Dermis blood vessel endothelial cell (primary cell): ENCODE measurements around the gene ALG3. TPM values are rescaled to one million over a fixed set of nuclear protein-coding genes. Genes with fewer than 3 reads are reported as not detected.
A peak's percentile ranks its signal among the peaks of the same experiment; 100 is the strongest.

Source experiments
- DNase-seq: peaks from one replicate; pipeline ENCODE4 v3.0.0; 2010
- total RNA-seq: library from RNA; depleted of rRNA; stranded (reverse); fragments of >200 nt; gene quantifications from 2 replicates; pipeline ENCODE4 v1.2.3, GENCODE V29; 2014

ALG3 gene
- total RNA-seq, 1 donor from 2014 or later, result 36.8 TPM

DNA sequence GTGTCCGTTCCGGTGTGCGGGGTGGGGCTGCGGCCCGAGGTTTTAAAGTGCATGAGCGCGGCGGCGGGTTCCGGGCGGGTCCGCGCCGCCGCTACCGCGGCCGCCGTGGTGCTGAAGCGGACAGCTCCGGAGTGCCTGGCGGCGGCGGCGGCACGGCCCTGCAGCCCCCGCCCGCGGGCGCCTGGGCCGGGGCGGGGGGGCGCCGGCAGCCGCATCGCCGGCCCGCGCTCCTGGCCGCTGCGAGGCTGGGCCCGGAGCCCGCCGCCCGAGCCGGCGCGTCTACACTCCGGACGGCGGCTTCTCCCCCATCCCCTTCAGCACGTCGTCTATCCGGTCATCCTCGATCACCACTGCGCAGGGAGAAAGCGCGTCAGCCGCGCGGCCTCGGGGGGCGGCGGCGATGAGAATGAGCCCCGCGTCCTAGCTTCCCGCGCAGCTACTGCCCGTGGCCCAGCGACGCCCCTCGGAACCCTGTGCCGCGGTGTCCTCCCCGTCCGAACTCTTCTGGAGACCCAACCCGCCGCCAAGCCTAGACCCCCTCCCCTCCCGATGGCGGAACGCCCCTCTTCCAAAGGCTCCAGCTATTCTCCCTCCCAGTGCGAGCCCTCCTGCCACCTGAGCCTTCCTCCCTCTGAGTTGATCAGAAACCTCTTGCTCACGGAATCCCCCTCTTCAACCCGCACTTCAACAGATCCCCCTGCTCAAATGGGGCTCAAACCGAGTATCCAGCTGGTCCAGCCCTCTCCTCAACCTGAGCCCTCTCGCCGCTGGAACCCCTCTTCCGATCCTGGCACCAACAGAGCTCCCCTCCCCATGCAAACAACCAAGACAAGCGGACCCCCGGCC is 11.3 kb upstream of the ALG3 start:
- peak; percentile 55 for DNase-seq

GRCh38 chr3:184259396-184259877 is 10.7 kb upstream of the ALG3 start:
- no peak for DNase-seq

DNA sequence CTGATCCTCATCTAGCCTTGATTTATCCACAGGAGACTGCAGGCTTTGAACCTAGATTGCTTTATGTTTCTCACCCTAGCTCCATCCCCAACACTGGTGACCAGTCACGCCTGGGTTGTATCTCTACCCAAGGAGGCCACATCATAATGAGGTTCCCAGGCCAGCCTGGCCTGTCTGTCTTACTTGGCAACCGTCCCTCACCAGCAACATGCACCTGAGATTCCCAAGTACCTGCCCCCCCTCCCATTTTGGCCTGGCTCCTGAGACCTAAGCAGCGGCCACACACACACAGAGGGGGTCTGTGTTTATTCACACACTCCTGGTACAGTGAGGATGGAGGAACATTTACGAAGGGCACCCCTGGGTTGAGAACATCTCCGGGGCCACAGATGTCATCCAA is 10.2 kb upstream of the ALG3 start:
- DNase-seq, result no peak

DNA sequence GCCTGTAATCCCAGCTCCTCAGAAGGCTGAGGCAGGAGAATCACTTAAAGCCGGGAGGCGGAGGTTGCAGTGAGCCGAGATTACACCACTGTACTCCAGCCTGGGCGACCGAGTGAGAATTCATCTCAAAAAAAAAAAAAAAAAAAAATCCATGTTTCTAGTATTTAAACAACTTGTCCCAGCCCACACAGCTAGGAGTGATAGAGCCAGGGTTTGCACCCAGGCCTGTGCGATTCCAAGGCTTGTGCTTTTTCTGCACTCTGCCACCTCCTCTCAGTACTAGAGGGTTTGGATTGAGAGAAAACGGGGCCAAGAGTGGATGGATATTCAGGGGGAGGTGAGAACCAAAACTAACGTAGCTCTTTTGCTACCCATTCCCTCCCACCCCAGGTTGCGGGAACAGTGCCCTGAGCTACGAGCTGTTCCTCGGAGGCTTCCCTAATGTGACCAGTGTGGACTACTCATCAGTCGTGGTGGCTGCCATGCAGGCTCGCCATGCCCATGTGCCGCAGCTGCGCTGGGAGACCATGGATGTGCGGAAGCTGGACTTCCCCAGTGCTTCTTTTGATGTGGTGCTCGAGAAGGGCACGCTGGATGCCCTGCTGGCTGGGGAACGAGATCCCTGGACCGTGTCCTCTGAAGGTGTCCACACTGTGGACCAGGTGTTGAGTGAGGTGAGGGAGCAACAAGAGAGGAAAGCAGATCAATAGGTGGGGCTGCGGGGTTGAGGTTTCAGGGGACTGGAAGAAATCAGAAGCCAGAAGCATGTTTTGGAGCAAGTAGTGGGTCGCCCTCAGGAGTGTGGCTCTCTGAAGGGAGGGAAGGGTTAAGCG is 8.5 kb upstream of the ALG3 start:
- no peak for DNase-seq

DNA sequence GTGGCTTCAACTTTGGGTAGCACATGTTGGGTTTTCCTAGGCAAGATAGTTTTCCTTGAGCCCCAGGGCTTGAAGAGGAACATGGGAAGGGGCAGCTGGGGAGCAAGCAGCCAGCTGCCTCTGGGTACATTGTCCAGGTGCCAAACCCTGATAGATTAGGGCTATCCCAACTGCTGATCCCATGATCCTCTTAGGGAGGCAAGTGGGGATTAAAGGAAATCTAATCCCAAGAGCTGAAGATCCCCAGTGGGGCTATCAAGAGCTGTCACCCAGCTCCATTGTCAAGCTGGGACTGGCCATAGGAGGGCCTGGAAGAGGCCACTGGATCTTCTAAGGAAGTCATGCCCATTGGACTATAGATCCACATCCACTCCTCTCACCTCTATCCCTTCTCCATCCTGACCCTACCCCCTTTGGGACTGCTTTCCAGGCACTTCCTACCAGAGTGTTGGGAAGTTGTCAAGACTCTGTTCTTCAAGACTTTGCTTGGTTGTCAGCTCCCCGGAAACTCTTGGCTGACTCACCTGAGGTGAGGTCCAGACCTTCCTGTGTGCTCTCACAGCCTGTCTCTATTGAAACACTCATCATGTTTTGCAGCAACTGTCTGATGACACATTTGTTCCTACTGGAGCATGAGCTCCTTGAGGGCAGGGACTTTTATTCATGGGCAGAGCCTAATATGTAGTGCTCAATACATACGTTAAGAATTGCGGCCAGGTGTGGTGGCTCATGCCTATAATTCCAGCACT is 6.7 kb upstream of the ALG3 start:
- DNase-seq, result no peak

DNA sequence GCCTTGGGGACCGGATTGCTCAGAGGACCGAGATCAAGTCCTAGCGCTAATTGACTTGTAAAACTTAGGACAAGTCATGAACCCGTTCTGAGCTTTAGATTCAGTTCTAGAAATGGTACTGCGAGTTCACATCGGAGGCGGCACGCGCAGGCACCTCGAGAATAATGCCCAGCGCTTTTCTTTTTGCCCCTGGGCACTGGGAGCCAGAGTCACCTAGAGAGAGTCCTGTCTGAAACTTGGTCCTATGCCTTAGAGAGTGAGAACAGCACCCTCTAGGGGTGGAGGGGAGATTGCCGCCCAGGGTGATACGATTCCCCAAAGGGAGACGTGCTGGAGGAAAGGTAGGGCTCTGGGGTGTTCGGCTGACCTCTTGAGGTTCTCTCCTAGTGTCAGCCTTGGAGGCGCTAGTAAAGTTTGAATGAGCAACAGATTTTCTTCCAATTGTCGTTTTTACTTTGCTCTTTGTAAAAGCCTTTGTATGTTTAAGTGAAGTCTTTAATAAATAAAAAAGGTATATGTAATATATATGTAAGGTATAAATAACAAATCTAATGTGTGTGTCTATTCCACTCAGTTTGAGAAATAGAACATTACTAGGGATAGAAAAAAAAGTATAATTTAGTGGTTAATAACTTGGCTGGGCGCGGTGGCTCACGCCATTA is 1.5 kb upstream of the ALG3 start:
- peak; percentile 95 for DNase-seq

GRCh38 chr3:184249412-184250166 is 827 bp upstream of the ALG3 start, which contains the start of gene EEF1AKMT4:
Gene EEF1AKMT4 (plus strand): TSS chr3:184249672. CDS start chr3:184249695, 23 bp downstream.
- DNase-seq, result peak; percentile 99

GRCh38 chr3:184242297-184242685 is 6.5 kb downstream of the ALG3 start:
- no peak for DNase-seq

GRCh38 chr3:184241447-184242296 is 7.1 kb downstream of the ALG3 start:
- peak; percentile 82 for DNase-seq

- DNase-seq, result no peak
Measured at GRCh38 chr3:184241141-184241446, 7.7 kb downstream of the ALG3 start.

- peak; percentile 56 for DNase-seq
Measured at GRCh38 chr3:184240384-184241140, 8.2 kb downstream of the ALG3 start.

GRCh38 chr3:184239708-184240107 is 9.1 kb downstream of the ALG3 start:
- no peak for DNase-seq

- DNase-seq, result no peak
Measured at GRCh38 chr3:184239221-184239620, 9.5 kb downstream of the ALG3 start.

- DNase-seq, result no peak
Measured at GRCh38 chr3:184238246-184238818, 10.4 kb downstream of the ALG3 start.

- DNase-seq, result no peak
Measured at GRCh38 chr3:184237807-184238206, 11.0 kb downstream of the ALG3 start.

- DNase-seq, result no peak
Measured at GRCh38 chr3:184237211-184237610, 11.6 kb downstream of the ALG3 start.

- no peak for DNase-seq
Measured at GRCh38 chr3:184236636-184237035, 12.1 kb downstream of the ALG3 start.

DNA sequence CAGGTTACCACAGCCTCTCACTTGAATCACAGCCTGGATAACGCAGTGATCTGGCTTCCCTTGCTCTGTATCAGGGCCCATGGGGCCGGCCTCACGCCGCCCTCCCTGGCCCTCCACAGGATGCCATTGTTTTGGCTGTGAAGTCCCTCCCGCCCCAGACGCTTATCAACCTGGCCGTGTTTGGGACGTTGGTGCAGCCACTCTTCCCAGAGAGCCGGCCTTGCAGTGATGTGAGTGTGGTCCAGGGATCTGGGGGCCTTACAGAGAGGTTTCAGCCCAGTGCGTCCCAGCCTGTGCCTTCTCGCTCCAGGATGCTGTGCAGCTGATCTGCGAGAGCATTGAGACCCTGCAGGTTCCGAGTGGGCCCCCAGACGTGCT is 12.7 kb downstream of the ALG3 start:
- no peak for DNase-seq

- no peak for DNase-seq
Measured at GRCh38 chr3:184235381-184236032, 13.3 kb downstream of the ALG3 start.
